B cell (primary cell): Measurements from ENCODE around the gene ZNF33B.

Experiments
- CTCF ChIP-seq: fragments of 200-600 bp; IDR thresholded peaks from one replicate; pipeline ENCODE4 v1.8.0; 2022; ENCODE audit warnings: antibody characterized with exemption, mild to moderate bottlenecking
- EZH2 ChIP-seq: IDR thresholded peaks from 2 replicates; pipeline ENCODE4 v1.6.1; 2012; ENCODE audit warnings: borderline replicate concordance, low read depth, mild to moderate bottlenecking, moderate library complexity, low read length; ENCODE audit not compliant: insufficient read depth, poor library complexity, severe bottlenecking

GRCh38 chr10:42684517-42684916 is 46.1 kb upstream of the ZNF33B start:
- TF ChIP-seq CTCF (no peak), EZH2 (no peak)
